ENCODE results near the gene CRYGD. TPM values are rescaled to one million over a fixed set of nuclear protein-coding genes. Genes with fewer than 3 reads are reported as not detected.

CRYGD gene
- total and polyA plus RNA-seq, 9 of the 15 experiments (the other 6 are each of a cell fraction or from before 2014, with no cell fraction given): not detected

DNA sequence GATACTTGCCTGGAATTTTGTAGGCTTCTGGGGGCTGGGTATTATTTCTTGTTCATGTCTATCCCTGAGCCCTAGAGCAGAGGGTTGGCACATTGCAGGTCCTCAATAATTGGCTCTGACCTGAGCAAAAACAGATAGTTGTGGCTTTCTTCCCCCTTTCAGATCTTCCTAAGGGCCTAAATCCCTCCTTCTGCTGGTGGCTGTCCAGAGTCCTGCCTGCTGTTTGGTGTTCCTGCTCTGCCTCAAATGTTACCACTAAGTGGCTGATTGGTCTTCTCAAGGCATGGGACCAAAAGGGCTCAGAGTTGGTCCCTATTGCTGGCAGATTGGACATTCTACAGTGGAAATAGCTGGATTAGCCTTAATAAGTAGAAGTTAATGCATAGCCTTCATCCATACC lies 22.7 kb upstream of the CRYGD start:
- no peak for DNase-seq (ENCODE audit: extremely low read depth in 1 of 4, low spot score in 3 of 4)
- intact Hi-C loops (cut with micrococcal nuclease): no loop called here
- no peaks in the 10 kb centered on the region for H3K9me3 ChIP-seq (replicated peaks; ENCODE audit: control insufficient read depth, insufficient read depth, low read depth, low read length)
- no peak overlapping the region for H3K9ac ChIP-seq (ENCODE audit: insufficient read depth in 1 of 2, low read depth in 2 of 2, low read length in 2 of 2)
- ChIA-PET POLR2A (no interaction called here), CTCF (ENCODE audit: low intra/inter-chr PET ratio) (no interaction called here)
- H3K36me3 ChIP-seq (ENCODE audit: control insufficient read depth, insufficient read depth, low read length): no peaks in the 10 kb centered on the region
- no peak for TF ChIP-seq ELF1 (tag; IDR thresholded peaks at IDR 0.05)
- TF ChIP-seq, protein P1, sequence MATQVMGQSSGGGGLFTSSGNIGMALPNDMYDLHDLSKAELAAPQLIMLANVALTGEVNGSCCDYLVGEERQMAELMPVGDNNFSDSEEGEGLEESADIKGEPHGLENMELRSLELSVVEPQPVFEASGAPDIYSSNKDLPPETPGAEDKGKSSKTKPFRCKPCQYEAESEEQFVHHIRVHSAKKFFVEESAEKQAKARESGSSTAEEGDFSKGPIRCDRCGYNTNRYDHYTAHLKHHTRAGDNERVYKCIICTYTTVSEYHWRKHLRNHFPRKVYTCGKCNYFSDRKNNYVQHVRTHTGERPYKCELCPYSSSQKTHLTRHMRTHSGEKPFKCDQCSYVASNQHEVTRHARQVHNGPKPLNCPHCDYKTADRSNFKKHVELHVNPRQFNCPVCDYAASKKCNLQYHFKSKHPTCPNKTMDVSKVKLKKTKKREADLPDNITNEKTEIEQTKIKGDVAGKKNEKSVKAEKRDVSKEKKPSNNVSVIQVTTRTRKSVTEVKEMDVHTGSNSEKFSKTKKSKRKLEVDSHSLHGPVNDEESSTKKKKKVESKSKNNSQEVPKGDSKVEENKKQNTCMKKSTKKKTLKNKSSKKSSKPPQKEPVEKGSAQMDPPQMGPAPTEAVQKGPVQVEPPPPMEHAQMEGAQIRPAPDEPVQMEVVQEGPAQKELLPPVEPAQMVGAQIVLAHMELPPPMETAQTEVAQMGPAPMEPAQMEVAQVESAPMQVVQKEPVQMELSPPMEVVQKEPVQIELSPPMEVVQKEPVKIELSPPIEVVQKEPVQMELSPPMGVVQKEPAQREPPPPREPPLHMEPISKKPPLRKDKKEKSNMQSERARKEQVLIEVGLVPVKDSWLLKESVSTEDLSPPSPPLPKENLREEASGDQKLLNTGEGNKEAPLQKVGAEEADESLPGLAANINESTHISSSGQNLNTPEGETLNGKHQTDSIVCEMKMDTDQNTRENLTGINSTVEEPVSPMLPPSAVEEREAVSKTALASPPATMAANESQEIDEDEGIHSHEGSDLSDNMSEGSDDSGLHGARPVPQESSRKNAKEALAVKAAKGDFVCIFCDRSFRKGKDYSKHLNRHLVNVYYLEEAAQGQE (IDR thresholded peaks at IDR 0.05; ENCODE audit: borderline replicate concordance): peak; percentile 14; the same call in 1 of the 2 replicates
- TF ChIP-seq, protein P1 (CRISPR knock-in tag; IDR thresholded peaks at IDR 0.05; ENCODE audit: low read depth): no peak
- no peak overlapping the region for H2AFZ ChIP-seq (ENCODE audit: low read depth, low read length)
- no peaks in the 10 kb centered on the region for H3K9me1 ChIP-seq (ENCODE audit: control insufficient read depth, insufficient read depth, low read length)
- H3K27me3 ChIP-seq (ENCODE audit: control insufficient read depth in 2 of 2, insufficient read depth in 2 of 2, low read length in 2 of 2): no peaks in the 10 kb centered on the region
- in situ Hi-C loops (cut with MboI): no loop called here
- H4K20me1 ChIP-seq (replicated peaks; ENCODE audit: control insufficient read depth, insufficient read depth, low read length): no peaks in the 10 kb centered on the region
- H3K4me3 ChIP-seq: no peak overlapping the region
- no peak overlapping the region for H3K27ac ChIP-seq (ENCODE audit: extremely low read depth, low read depth, low read length)
- H3K4me2 ChIP-seq (ENCODE audit: insufficient read depth, low read length): no peak overlapping the region
- no peaks in the 10 kb centered on the region for H3K4me1 ChIP-seq (replicated peaks in 1 of 2; ENCODE audit: control insufficient read depth in 2 of 2, insufficient read depth in 2 of 2, low read length in 2 of 2)
- no TSS peak for BruUV-seq (replicated peaks)
- ATAC-seq: no peak
- no peaks in the 10 kb centered on the region for H3K79me2 ChIP-seq (ENCODE audit: control insufficient read depth, insufficient read depth, low read length)
- no peak for FAIRE-seq

Measured in K562 (cell line).